Stimulated activated effector memory CD8-positive, alpha-beta T cell treated with anti-CD3 and anti-CD28 coated beads, Interleukin-12 subunit alpha, Interleukin-12 subunit beta, amount 100 ng/mL, for 72 hours (primary cell): Measurements from ENCODE around the gene MOB3A.
A peak's percentile ranks its signal among the peaks of the same experiment; 100 is the strongest.

Experiments used
- ATAC-seq: fragments of 150-1000 bp; cut with Tn5 transposase; 2 replicates; pipeline ENCODE4 v1.10.0; 2021
- DNase-seq, 2 donors: peaks; one replicate each; pipeline ENCODE4 v3.0.0; 2021 to 2022; ENCODE audit warnings: low spot score in 2 of 2
- H3K27ac Mint-ChIP-seq: one replicate; pipeline ENCODE4 v1.8.0; 2022; ENCODE audit warnings: mild to moderate bottlenecking, mixed read lengths
- H3K36me3 Mint-ChIP-seq: one replicate; pipeline ENCODE4 v1.8.0; 2022; ENCODE audit warnings: mild to moderate bottlenecking, mixed read lengths
- H3K4me1 Mint-ChIP-seq: one replicate; pipeline ENCODE4 v1.8.0; 2022; ENCODE audit warnings: mixed read lengths
- H3K4me3 Mint-ChIP-seq: one replicate; pipeline ENCODE4 v1.8.0; 2022; ENCODE audit warnings: mild to moderate bottlenecking, mixed read lengths
- H3K9me3 Mint-ChIP-seq: one replicate; pipeline ENCODE4 v1.8.0; 2022; ENCODE audit warnings: mixed read lengths

Gene MOB3A

GRCh38 chr19:2054763-2055162, 41.4 kb downstream of the MOB3A start:
- ATAC-seq (no peak), DNase-seq (no peak)
- Mint-ChIP-seq H3K27ac (peak overlapping the region; percentile 96), H3K36me3 (peaks cover 27% of the 10 kb centered on the region), H3K9me3 (no peaks in the 10 kb centered on the region), H3K4me1 (peaks cover 49% of the 10 kb centered on the region), H3K4me3 (peak overlapping the region; percentile 72)

DNA sequence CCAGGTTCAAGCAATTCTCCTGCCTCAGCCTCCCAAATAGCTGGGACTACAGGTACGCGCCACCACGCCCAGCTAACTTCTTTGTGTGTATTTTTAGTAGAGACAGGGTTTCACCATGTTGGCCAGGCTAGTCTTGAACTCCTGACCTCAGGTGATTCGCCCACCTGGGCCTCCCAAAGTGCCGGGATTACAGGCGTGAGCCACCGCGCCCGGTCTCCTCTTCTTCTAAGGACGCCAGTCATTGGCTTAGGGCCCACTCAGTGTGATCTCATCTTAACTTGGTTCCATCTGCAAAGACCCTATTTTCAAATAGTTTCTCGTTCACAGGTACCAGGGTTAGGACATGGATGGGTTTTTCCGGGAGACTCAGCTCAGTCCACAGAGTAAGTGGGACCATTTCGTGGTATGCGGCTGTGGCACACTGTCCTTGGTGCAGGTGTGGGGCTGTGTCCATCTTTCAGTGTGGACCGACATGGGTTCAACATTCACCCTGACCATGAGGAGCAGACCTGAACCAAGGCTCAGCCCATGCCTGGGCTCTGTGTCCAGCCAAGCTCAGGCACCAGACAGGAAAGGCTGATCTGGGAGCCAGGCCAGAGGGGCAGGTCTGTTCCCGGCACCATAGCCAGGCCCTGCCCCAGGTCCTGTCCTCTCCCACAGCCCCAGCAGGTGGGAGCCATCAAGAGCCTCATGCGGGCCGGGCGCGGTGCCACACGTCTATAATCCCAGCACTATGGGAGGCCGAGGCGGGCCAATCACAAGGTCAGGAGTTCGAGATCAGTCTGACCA, 42.3 kb downstream of the MOB3A start:
- peak overlapping the region; percentile 78 for H3K4me3 Mint-ChIP-seq
- DNase-seq (no peak), ATAC-seq (no peak)
- peak overlapping the region; percentile 94 for H3K27ac Mint-ChIP-seq
- H3K36me3 Mint-ChIP-seq, result peaks cover 37% of the 10 kb centered on the region
- H3K4me1 Mint-ChIP-seq, result peaks cover 59% of the 10 kb centered on the region
- no peaks in the 10 kb centered on the region for H3K9me3 Mint-ChIP-seq

DNA sequence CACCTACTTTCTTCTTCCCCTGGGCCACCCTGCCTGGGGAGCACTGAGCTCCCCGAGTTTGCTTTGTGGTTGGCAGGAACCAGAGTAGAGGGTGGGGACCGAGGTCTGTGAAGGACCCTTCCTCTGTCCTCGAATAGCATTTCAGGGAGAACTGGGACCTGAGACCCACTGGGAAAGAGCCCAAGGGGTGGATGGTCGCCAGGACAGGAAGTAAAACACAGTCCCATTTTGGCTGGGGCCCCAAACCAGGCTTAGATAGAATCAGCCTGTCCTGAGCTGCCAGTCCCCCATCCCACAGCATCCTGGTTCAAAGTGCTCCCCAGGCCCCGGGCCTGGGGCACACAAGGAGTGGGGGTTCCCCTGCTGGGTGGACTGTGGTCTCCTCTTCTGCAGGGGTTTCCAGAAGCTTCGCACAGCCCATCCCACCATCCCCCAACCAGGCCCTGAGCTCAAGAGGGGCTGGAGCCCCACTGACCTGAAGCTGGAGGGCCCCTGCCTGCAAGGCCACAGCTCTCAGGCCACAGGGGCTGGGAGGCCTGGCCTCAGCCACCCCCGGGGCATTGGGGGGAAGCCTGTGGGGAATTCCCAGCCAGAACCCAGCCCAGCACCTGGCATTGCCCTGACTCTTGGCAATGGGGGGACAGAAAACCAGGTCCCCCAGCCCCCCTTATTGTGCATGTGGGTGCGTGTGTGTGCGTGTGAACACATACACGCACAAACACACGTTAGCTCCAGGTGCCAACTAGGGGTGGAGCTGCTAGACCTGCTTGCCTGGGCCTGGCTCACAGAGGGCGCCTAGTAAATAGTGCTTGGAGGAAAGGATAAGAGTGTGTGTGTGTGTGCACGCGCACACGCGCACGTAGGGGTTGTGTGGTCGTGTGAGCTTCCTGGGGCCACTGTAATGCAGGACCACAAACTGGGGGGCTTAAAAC, 44.1 kb downstream of the MOB3A start:
- Mint-ChIP-seq H3K27ac (peak overlapping the region; percentile 94), H3K9me3 (no peaks in the 10 kb centered on the region), H3K4me3 (peak overlapping the region; percentile 78), H3K36me3 (peaks cover 54% of the 10 kb centered on the region), H3K4me1 (peaks cover 67% of the 10 kb centered on the region)
- DNase-seq, result peak in 1 of 2 donors; percentile 80
- ATAC-seq, result peak; percentile 31

DNA sequence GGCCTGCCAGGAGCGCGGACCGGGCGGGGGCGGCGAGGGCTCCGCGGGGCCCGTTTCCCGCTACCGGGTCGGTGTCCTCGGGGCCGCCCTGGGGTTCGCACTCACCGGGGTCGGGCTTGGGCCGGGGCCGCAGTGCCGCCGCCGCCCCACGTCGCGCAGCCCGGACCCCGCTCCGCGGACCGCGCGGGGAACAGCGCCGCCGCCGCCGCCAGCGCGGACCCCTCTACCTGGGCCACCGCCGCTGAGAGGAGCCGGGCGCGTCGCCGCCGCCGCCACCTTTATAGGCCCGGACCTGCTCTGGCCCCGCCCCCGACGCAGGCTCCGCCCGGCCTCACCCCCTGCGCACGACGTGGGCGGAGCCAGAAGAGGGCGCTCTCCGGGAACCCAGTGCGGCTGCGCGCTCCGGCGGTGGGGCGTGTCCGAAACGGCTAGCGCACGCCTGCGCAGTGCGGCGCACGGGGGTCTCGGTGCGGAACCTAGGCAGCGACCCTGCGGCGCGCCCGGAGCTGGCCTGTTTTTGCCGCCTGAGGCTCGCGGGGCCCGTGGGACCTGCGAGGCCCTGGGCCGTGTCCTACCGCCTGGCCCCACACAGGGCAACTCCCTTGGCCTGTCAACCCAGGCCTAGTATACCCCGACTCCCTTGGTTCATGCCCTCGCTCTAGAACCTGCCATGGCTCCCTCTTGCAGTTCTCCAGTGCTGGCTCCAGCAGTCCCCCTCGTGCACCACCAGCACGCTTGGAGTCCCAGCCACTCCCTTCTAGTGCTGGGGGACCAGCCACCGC, 44.9 kb downstream of the MOB3A start, which contains the start of gene MKNK2:
Gene MKNK2, minus strand, starts transcription at position 254 of the 782 bp plus-strand sequence. CDS start 393 bp downstream, outside the sequence.
- peaks cover 60% of the 10 kb centered on the region for H3K4me1 Mint-ChIP-seq
- H3K36me3 Mint-ChIP-seq, result peaks cover 63% of the 10 kb centered on the region
- peak; percentile 76 for ATAC-seq
- peak within 1 kb of the TSS; percentile 94 for H3K27ac Mint-ChIP-seq
- peak; percentile 99 to 100 for DNase-seq
- peak within 1 kb of the TSS; percentile 78 for H3K4me3 Mint-ChIP-seq
- no peaks in the 10 kb centered on the region for H3K9me3 Mint-ChIP-seq

DNA sequence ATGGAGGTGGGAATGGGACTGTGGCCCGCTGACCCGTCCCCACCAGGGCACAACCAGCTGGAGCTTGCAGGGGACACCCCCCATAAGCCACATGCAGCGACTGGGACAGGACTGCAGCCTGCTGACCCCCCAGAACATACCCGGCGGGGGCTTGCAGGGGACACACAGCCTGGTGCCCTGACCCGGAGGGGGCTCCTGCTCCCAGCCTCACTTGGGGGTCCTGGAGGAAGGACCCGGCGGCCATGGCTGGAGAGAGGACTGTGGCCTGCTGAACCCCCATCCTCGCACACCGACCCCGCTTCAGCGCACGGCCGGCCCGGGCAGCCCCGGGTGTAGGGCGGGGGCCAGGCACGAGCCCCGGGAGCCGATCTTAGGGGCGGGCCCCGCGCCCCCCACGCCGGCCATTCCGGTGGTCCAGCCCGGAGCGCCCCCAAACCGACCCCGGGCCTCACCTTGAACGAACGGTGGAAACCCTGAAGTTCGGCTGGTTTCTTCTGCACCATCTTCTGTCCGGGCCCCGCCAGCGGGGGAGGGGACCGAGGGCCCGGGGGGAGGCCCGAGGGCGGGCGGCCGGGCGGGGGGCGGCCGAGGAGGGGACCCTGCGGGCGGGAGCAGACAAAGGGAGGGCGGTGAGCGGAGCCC, 45.7 kb downstream of the MOB3A start:
- DNase-seq (peak in 1 of 2 donors; percentile 85), ATAC-seq (peak; percentile 2)
- Mint-ChIP-seq H3K4me1 (peaks cover 55% of the 10 kb centered on the region), H3K9me3 (no peaks in the 10 kb centered on the region), H3K4me3 (peak overlapping the region; percentile 78), H3K36me3 (peaks cover 70% of the 10 kb centered on the region), H3K27ac (peak overlapping the region; percentile 94)

DNA sequence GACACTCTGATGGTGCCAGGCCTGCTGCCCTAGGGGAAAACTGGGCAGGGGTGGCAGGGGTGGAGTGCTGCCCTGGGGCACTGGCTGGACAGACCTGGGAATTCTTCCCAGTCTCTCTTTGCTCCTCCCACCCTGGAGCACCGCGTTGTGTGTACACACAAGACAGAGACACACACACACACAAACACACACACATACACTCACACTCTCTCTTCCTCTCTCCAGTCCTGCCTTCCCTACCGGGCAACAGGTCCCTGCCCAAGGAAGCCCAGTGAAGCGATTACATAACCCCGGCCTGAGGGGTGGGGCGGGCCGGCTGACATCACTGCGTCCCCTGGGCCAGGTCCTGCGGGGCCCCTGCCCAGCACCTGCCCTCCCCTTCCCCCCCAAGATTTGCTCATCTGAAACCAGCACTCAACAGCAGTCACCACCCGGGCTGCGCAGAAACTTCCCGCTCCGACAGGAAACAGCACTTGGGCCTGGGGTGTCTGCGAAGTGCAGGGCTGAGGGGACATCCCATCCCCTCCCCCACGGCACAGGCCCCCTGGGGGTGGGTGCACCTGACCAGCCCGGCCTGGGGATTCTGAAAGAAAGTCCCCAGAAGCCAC, 46.3 kb downstream of the MOB3A start:
- H3K4me3 Mint-ChIP-seq, result peak overlapping the region; percentile 78
- H3K36me3 Mint-ChIP-seq, result peaks cover 76% of the 10 kb centered on the region
- peak overlapping the region; percentile 83 for H3K27ac Mint-ChIP-seq
- H3K9me3 Mint-ChIP-seq, result no peaks in the 10 kb centered on the region
- H3K4me1 Mint-ChIP-seq, result peaks cover 55% of the 10 kb centered on the region
- ATAC-seq (peak; percentile 3), DNase-seq (peak in 1 of 2 donors; percentile 71)

DNA sequence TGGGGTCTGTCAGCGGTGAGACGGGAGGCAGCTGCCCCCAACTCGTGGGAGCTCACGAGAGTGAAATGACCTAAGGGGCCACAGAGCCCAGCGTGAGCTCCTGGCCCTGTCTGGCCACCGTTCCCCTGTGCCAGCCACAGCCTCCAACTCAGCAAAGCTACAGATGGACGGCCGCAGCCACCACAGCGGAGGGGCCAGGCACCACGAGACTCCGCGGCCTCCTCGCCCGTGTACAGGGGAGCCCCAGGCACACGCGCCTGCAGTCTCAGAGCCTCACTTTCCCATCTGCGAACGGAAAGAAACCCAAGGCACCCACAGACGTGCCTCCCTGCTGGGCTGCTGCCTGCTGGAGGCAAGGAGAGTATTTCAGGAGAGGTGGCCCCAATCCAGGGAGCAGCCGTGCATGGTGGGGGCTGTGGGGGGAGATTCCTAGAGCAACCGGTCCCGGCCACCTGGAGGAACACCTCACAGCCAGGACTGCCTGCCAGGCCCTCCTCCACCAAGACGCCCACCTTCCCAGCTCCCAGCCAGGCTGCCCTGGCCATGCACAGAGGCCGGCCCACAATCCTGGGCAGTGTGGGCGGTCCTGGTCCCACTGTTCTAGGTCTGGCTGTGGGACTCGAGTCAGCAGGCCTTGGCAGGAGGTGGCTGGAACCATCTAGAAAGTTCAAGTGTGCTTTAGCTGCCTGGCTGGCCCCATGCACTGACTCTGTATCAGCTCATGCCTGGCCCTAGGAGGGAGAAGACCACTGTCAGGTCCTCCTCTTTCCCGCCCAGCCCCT, 47.0 kb downstream of the MOB3A start:
- no peaks in the 10 kb centered on the region for H3K9me3 Mint-ChIP-seq
- peaks cover 59% of the 10 kb centered on the region for H3K4me1 Mint-ChIP-seq
- H3K4me3 Mint-ChIP-seq, result peak overlapping the region; percentile 78
- ATAC-seq, result no peak
- H3K36me3 Mint-ChIP-seq, result peaks cover 83% of the 10 kb centered on the region
- no peak for DNase-seq
- H3K27ac Mint-ChIP-seq, result peak overlapping the region; percentile 83

DNA sequence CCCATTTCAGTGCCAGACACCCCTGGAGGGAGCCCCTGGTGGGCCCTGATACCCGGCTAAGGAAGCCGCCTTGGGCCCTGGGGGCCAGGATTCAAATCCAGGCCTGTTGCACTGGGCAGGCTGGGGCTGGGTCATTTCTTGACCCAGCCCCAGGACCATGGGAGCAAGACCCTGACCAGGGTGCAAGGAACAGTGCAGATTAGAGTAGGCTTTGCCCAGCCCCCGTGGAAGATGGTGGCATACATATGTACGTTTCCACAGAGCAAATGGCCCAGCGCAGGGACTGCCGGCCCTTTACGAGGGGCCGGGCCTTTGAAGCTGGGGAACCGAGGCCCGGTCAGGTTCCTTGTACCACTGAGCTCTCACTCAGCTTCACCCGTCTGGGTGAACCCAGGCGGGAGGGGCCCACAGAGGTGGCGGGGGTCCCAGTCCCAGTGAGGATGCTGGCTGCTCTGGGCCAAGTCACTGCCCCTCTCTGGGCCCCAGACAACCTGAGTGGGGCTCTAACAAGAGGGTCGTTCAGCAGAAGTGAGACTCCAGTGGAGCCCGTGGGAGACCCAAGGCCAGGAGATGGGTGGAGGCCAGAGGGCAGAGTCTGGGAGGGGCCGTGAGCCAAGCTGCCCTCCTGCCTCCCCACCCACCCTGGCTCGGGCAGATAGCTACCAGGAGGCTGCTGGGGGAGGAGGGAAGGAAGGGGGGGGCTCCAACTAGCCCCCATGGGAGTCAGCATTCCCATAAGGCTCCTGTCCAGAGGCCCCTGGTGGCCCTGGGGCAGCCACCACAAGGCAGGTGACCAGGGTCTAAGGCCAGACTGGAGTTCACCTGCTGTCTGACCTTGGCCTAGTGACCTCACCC, 47.8 kb downstream of the MOB3A start:
- Mint-ChIP-seq H3K36me3 (peaks cover 92% of the 10 kb centered on the region), H3K9me3 (no peaks in the 10 kb centered on the region), H3K4me3 (peak overlapping the region; percentile 78), H3K27ac (peak overlapping the region; percentile 83), H3K4me1 (peaks cover 68% of the 10 kb centered on the region)
- DNase-seq (no peak), ATAC-seq (no peak)

- H3K4me1 Mint-ChIP-seq, result peaks cover 70% of the 10 kb centered on the region
- peaks cover 95% of the 10 kb centered on the region for H3K36me3 Mint-ChIP-seq
- no peaks in the 10 kb centered on the region for H3K9me3 Mint-ChIP-seq
- no peak for DNase-seq
- ATAC-seq, result no peak
- H3K4me3 Mint-ChIP-seq, result peak overlapping the region; percentile 78
- peak overlapping the region; percentile 83 for H3K27ac Mint-ChIP-seq
Observed at GRCh38 chr19:2047449-2048103, 48.5 kb downstream of the MOB3A start.

GRCh38 chr19:2047076-2047448, 49.1 kb downstream of the MOB3A start:
- Mint-ChIP-seq H3K27ac (peak overlapping the region; percentile 83), H3K36me3 (peaks cover 96% of the 10 kb centered on the region), H3K4me1 (peaks cover 69% of the 10 kb centered on the region), H3K4me3 (peak overlapping the region; percentile 78), H3K9me3 (no peaks in the 10 kb centered on the region)
- ATAC-seq (no peak), DNase-seq (no peak)

DNA sequence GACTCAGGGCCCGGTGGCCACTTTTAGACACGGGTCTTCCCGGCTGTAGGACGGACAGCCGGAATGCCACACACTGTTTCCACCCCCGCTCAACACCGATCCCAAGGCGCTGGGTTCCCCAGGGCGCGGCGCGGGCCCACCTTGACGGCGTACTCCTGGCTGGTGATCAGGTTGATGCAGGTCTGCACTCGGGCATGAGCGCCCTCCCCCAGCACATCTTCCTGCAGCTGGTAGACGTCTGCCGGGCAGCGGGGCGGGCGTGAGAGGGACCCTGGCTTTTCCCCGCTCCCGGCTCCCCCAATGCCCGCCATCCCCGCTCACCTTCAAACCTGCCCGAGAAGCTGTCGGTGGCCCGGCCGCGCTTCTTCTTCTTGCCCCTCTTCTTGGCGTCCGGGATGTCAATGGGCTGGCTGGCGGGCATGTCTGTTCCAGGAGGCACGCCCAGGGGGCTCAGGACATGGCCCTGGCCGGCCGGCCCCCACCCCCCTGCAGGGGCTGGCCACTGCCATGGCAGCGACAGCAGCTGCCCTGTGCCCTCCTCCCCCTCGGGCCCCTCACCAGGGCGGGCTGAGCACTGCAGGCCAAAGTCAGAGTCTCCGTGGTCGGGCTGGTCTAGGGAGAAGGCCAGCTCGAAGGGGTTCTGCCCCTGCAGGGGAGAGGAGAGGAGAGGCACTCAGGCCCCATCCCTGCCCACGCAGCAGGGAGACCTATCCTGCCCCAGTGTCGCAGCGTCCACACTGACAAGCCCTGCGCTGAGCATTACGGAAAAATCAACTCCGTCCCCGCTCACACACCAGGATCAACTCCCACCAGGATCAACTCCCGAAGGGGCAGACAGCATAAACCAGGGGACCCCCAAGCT, 49.8 kb downstream of the MOB3A start:
- Mint-ChIP-seq H3K27ac (peak overlapping the region; percentile 83), H3K36me3 (peaks cover 97% of the 10 kb centered on the region), H3K4me3 (peak overlapping the region; percentile 78), H3K9me3 (no peaks in the 10 kb centered on the region), H3K4me1 (peaks cover 65% of the 10 kb centered on the region)
- DNase-seq (no peak), ATAC-seq (no peak)
